HEK293 (cell line): ENCODE data around the gene CENPT.

ENCODE experiments used
- CTCF ChIA-PET: fragments of 350-600 bp; formaldehyde crosslinking; extraction: SDS; loops from one replicate; lab custom pipeline; 2021; ENCODE audit warnings: antibody characterized with exemption; lab: Yijun Ruan, JAX
- POLR2A ChIA-PET: fragments of 300-600 bp; formaldehyde crosslinking; extraction: SDS; loops from one replicate; lab custom pipeline; 2020; ENCODE audit warnings: antibody characterized with exemption, inconsistent platforms; lab: Yijun Ruan, JAX
- H3K27ac ChIP-seq: fragments of 200-500 bp; sonication (Bioruptor generic); 2 replicates; pipeline ENCODE4 v1.5.1; 2014; ENCODE audit warnings: low read depth, low read length, control low read depth, inconsistent platforms; ENCODE audit errors: extremely low read depth
- H3K36me3 ChIP-seq, 2 experiments: fragments of 200-500 bp in 1 of 2; sonication (Bioruptor generic) in 1 of 2; 1 replicate in 1 of 2; 2 replicates in 1 of 2; pipeline ENCODE4 v1.5.1; 2014 to 2017; ENCODE audit warnings: inconsistent platforms in 2 of 2, low read length in 2 of 2; ENCODE audit not compliant: control insufficient read depth in 2 of 2, insufficient read depth in 1 of 2
- H3K4me1 ChIP-seq: fragments of 200-500 bp; sonication (Bioruptor generic); 2 replicates; pipeline ENCODE4 v1.5.1; 2014; ENCODE audit warnings: mild to moderate bottlenecking, low read length, inconsistent platforms; ENCODE audit not compliant: control insufficient read depth, insufficient read depth
- H3K4me3 ChIP-seq: 2 replicates; pipeline ENCODE4 v1.5.1; 2011; ENCODE audit warnings: low read depth, mild to moderate bottlenecking, control low read depth, low read length, moderate library complexity
- H3K9me3 ChIP-seq: fragments of 200-500 bp; sonication (Bioruptor generic); 2 replicates; pipeline ENCODE4 v1.5.1; 2014; ENCODE audit warnings: low read depth, low read length, inconsistent platforms; ENCODE audit not compliant: control insufficient read depth, insufficient read depth
- EGR2 ChIP-seq: fragments of 450-650 bp; formaldehyde crosslinking; IDR thresholded peaks from 2 replicates; pipeline ENCODE4 v1.5.1; 2016; ENCODE audit warnings: low read depth, missing biosample characterization, missing genetic modification characterization
- FEZF1 ChIP-seq: fragments of 450-650 bp; formaldehyde crosslinking; IDR thresholded peaks from 2 replicates; pipeline ENCODE4 v1.5.1; 2016; ENCODE audit warnings: missing biosample characterization, missing genetic modification characterization
- HOXA7 ChIP-seq: sonication (generic); formaldehyde crosslinking; IDR thresholded peaks from 2 replicates; pipeline ENCODE4 v1.8.1; 2022; ENCODE audit warnings: missing genetic modification reagents, borderline replicate concordance
- KLF1 ChIP-seq: fragments of 450-650 bp; formaldehyde crosslinking; IDR thresholded peaks from 2 replicates; pipeline ENCODE4 v1.5.1; 2016; ENCODE audit warnings: missing biosample characterization, missing genetic modification characterization
- KLF9 ChIP-seq: fragments of 450-650 bp; formaldehyde crosslinking; IDR thresholded peaks from 2 replicates; pipeline ENCODE4 v1.5.1; 2016; ENCODE audit warnings: missing biosample characterization, missing genetic modification characterization, low read depth
- PBX3 ChIP-seq: sonication (generic); formaldehyde crosslinking; IDR thresholded peaks from 2 replicates; pipeline ENCODE4 v1.8.1; 2022; ENCODE audit warnings: mild to moderate bottlenecking, moderate library complexity, missing genetic modification reagents
- SP7 ChIP-seq: fragments of 450-650 bp; formaldehyde crosslinking; IDR thresholded peaks from 2 replicates; pipeline ENCODE4 v1.5.1; 2016; ENCODE audit warnings: missing biosample characterization, missing genetic modification characterization
- YY2 ChIP-seq: fragments of 450-650 bp; formaldehyde crosslinking; IDR thresholded peaks from 2 replicates; pipeline ENCODE4 v1.5.1; 2016; ENCODE audit warnings: missing biosample characterization, missing genetic modification characterization
- ZBTB21 ChIP-seq: fragments of 450-650 bp; formaldehyde crosslinking; IDR thresholded peaks from 2 replicates; pipeline ENCODE4 v1.5.1; 2017; ENCODE audit warnings: missing biosample characterization, missing genetic modification characterization
- ZEB2 ChIP-seq: fragments of 450-650 bp; formaldehyde crosslinking; IDR thresholded peaks from 2 replicates; pipeline ENCODE4 v1.5.1; 2016; ENCODE audit warnings: missing biosample characterization, missing genetic modification characterization
- ZFHX2 ChIP-seq: fragments of 450-650 bp; formaldehyde crosslinking; conservative IDR thresholded peaks from 2 replicates; pipeline ENCODE4 v1.5.1; 2016; ENCODE audit warnings: missing biosample characterization, missing genetic modification characterization
- ZNF112 ChIP-seq: fragments of 450-650 bp; formaldehyde crosslinking; IDR thresholded peaks from 2 replicates; pipeline ENCODE4 v1.5.0; 2017; ENCODE audit warnings: missing biosample characterization, missing genetic modification characterization
- ZNF138 ChIP-seq: fragments of 450-650 bp; formaldehyde crosslinking; IDR thresholded peaks from 2 replicates; pipeline ENCODE4 v1.5.1; 2016; ENCODE audit warnings: missing biosample characterization, missing genetic modification characterization, borderline replicate concordance
- ZNF302 ChIP-seq: fragments of 450-650 bp; formaldehyde crosslinking; IDR thresholded peaks from 2 replicates; pipeline ENCODE4 v1.5.1; 2016; ENCODE audit warnings: missing biosample characterization, missing genetic modification characterization, low read depth
- ZNF335 ChIP-seq: fragments of 450-650 bp; formaldehyde crosslinking; conservative IDR thresholded peaks from 2 replicates; pipeline ENCODE4 v1.5.1; 2016; ENCODE audit warnings: missing biosample characterization, missing genetic modification characterization
- ZNF362 ChIP-seq: fragments of 450-650 bp; formaldehyde crosslinking; IDR thresholded peaks from 2 replicates; pipeline ENCODE4 v1.5.1; 2016; ENCODE audit warnings: missing biosample characterization, missing genetic modification characterization
- ZNF488 ChIP-seq: fragments of 450-650 bp; formaldehyde crosslinking; IDR thresholded peaks from 2 replicates; pipeline ENCODE4 v1.5.1; 2016; ENCODE audit warnings: missing biosample characterization, missing genetic modification characterization
- ZNF561 ChIP-seq: fragments of 450-650 bp; IDR thresholded peaks from 2 replicates; pipeline ENCODE4 v1.5.1; 2018; ENCODE audit warnings: missing biosample characterization, missing genetic modification characterization, borderline replicate concordance
- ZNF600 ChIP-seq: fragments of 450-650 bp; formaldehyde crosslinking; IDR thresholded peaks from 2 replicates; pipeline ENCODE4 v1.5.1; 2016; ENCODE audit warnings: missing biosample characterization, missing genetic modification characterization
- ZNF843 ChIP-seq: fragments of 450-650 bp; formaldehyde crosslinking; IDR thresholded peaks from 2 replicates; pipeline ENCODE4 v1.5.1; 2016; ENCODE audit warnings: missing biosample characterization, missing genetic modification characterization

Gene CENPT

GRCh38 chr16:67833415-67834241 lies 13.9 kb downstream of the CENPT start (continued):
- TF ChIP-seq ZNF488 (tag by site-specific recombination) = no peak
- TF ChIP-seq ZNF561 (tag by site-specific recombination) = peak; percentile 27; the same call in 1 of the 2 replicates
- TF ChIP-seq KLF1 (tag by site-specific recombination) = peak; percentile 20
- TF ChIP-seq ZEB2 (tag by site-specific recombination) = peak; percentile 18; the same call in 1 of the 2 replicates
- no peak for TF ChIP-seq ZNF138 (tag by site-specific recombination)
- TF ChIP-seq KLF9 (tag by site-specific recombination) = peak; percentile 44
- no peak for TF ChIP-seq FEZF1 (tag by site-specific recombination)
- TF ChIP-seq ZNF843 (tag by site-specific recombination) = peak; percentile 56; the same call in 1 of the 2 replicates
- no peak for TF ChIP-seq ZBTB21 (tag by site-specific recombination)
- 0 out of 2 replicates have a peak, but pooled peaks have one; percentile 41 for TF ChIP-seq ZNF600
- TF ChIP-seq ZNF335 = peak; percentile 75
- peak; percentile 91 for TF ChIP-seq YY2 (tag by site-specific recombination)
- no peak for TF ChIP-seq ZNF112 (tag by site-specific recombination)
- 0 out of 2 replicates have a peak, but pooled peaks have one; percentile 48 for TF ChIP-seq PBX3 (CRISPR knock-in tag)
- TF ChIP-seq ZNF362 = no peak
- TF ChIP-seq, all 188 proteins: peak for 33

- TF ChIP-seq SP7 (tag by site-specific recombination) (0 out of 2 replicates have a peak, but pooled peaks have one; percentile 29), ZNF302 (tag by site-specific recombination) (no peak), KLF9 (tag by site-specific recombination) (peak; percentile 58), HOXA7 (CRISPR knock-in tag) (no peak), ZFHX2 (tag by site-specific recombination) (peak; percentile 72), EGR2 (tag by site-specific recombination) (peak; percentile 71; the same call in 1 of the 2 replicates), ZEB2 (tag by site-specific recombination) (no peak), KLF1 (tag by site-specific recombination) (0 out of 2 replicates have a peak, but pooled peaks have one; percentile 35)
- Histone ChIP-seq H3K4me3 (peak overlapping the region; percentile 60), H3K4me1 (no peaks in the 10 kb centered on the region), H3K9me3 (no peaks in the 10 kb centered on the region), H3K36me3 (peaks cover 0 to 44% of the 10 kb centered on the region in 2 experiments; a peak in 2 of 3 replicates), H3K27ac (peak overlapping the region; percentile 76)
- POLR2A ChIA-PET = interaction anchor here (1.0 to 2.3 kb wide), 9 partner anchors 12 to 271 kb away, joined by 3 to 38 read pairs (median 4); partner anchors contain the start of genes EDC4, GFOD2, NUTF2 and RANBP10
- CTCF ChIA-PET = interaction anchor here (0.9 to 2.6 kb wide), 4 partner anchors 16 to 312 kb away, joined by 4 to 32 read pairs (median 4); no protein-coding TSS in a partner anchor
Observed at GRCh38 chr16:67833030-67833414, 14.5 kb downstream of the CENPT start.
